HG02973 (cell line): Measurements from ENCODE around the gene ZNF106.

Experiments used
- ATAC-seq: cut with Tn5 transposase; IDR thresholded peaks from one replicate; pipeline ENCODE4 v1.9.1; 2021; ENCODE audit warnings: moderate library complexity; ENCODE audit not compliant: unreplicated experiment

ZNF106 gene

DNA sequence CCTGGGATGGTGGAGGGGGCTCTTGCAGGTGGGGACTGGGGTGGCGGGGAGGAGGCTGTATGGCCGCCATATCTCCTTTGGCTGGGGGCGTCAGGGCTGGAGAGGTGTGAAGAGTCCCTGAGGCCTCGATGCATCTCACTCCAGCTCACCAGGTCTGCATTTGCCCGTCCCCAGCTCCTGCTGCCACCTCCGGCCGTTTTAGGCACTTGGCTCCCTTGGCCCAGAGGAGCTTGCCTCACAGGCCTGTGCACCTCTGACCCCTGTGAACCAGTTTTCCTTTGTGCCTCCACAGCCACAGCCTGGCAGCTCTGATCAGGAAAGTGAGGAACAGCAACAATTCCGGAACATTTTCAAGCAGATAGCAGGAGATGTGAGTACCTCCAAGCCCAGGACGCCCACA lies 81.9 kb downstream of the ZNF106 start:
- ATAC-seq = no peak

DNA sequence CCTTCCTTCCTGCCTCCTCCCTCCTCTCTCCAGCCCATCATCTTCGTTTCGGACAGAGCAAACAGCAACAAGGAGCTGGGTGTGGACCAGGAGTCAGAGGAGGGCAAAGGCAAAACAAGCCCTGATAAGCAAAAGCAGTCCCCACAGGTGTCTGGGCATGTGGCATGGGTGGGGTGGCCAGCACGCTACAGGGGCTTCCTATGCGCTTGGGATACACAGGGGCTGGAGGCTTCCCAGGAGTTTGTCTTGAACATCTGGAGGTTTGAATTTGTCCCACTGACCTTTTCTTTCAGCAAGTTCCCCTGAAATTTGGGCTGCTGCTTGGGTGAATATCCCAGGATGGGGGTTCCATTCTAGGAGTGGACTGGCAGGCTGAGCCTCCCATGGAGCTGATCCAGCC lies 82.8 kb downstream of the ZNF106 start:
- ATAC-seq = no peak

DNA sequence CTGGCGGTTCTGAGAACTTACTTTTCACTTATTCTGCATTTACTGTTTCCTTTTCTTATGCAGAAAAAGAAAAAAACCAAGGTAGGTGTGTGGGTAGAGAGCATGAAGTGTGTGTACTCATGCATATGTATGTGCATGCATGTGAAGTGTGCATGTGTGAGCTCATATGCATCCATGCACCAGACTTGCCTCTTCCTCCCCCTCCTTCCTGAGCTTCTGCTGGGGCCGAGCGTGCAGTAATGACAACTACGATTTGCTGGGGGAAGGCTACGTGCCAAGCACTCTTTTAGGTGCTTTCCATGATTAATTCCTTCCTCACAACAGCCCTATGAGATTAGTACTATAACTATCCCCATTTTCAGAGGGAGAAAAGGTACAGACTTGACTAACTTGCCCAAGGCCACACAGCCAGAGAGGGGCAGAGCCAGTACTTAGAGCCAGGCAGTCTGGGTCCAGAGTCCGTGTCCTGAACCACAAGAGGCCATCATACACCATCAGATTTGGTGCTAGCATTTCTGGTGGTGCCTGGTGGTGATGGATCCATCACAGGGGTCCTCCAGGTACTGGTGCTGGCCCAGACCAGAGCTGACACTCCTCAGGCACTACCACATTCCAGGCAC lies 85.0 kb downstream of the ZNF106 start:
- ATAC-seq = no peak

DNA sequence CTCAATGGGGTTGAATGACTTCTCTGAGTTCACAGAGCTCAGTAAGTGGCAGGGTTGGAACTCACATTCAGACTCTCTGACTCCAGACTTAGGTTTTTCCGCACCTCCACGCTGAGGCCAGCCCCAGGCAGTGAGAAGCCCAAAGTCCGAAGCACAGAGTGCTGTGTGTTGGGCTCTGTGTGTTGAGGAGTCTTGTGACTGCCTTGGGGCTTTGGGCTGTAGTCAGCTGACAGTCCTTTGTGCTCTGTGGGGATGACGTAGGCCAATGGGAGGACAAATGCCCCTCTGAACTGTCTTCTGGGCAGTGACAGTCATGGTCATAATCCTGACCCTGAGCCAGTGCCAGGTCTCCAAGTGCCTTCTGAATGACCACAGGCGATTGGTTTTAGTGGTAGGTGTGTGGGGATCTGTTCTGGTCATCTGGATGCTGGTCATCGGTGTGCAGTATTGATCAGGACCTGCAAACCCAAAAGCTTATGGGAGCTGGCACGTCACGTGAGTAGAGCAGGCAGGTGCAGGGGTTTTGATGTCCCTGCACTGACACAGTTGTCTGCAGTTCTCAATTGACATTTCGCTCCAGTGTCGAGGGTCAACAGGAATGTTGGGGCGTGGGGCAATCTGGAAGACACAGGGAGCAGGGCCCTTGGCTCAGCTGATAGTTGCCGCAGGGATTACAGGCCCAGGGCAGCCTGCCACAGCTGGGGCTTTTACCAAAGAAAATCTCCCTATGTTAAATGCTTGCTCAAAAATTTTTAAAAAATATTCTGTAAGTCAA lies 86.3 kb downstream of the ZNF106 start:
- no peak for ATAC-seq

DNA sequence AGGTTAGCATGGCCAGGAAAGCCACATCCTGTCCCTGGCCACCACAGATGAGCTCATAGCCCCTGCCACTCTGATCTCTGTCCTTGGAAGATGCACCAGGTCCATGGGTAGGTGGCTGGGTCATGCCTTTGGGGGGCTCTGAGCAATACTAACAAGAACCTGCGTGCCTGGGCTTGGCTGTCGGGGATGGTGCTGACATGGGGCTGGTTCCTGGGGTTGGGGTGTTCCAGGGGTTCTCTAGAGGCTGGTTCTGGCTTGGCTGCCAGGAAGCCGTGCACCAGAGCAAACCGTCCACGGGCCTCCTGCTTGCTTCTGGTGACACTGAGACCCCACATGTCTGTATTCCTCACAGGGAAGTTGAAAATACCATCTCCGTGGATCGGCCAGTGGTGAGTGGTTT lies 87.6 kb downstream of the ZNF106 start:
- no peak for ATAC-seq

DNA sequence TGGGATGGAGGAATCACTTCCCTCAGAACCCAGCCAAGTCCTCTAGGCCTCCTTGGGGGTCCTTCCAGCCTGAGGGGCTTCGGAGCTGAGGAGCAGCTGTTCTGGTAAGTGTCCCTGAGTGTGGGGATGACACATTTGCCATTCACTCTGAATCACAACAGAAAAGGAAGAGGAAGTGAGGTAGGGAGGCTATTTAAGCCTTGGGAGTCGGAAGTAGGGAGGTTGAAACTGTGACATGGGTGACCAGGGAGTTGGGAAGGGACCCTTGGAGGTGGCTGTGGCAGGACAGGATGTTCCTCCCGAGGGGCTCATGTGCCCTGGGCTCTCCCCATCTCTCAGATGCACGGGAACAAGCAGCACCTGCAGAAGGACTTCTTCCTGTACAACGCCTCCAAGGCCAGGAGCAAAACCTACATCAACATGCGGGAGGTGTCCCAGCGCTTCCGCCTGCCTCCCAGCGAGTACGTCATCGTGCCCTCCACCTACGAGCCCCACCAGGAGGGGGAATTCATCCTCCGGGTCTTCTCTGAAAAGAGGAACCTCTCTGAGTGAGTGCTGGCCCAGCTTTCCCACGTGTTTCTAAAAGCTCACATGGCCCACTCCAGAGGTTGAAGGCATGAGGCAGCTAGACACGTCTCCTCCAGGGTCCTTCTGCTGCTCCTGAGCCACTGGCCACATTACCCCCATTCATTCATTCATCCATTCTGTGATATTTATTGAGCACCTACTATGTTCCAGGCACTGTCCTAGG lies 88.3 kb downstream of the ZNF106 start:
- ATAC-seq = no peak

DNA sequence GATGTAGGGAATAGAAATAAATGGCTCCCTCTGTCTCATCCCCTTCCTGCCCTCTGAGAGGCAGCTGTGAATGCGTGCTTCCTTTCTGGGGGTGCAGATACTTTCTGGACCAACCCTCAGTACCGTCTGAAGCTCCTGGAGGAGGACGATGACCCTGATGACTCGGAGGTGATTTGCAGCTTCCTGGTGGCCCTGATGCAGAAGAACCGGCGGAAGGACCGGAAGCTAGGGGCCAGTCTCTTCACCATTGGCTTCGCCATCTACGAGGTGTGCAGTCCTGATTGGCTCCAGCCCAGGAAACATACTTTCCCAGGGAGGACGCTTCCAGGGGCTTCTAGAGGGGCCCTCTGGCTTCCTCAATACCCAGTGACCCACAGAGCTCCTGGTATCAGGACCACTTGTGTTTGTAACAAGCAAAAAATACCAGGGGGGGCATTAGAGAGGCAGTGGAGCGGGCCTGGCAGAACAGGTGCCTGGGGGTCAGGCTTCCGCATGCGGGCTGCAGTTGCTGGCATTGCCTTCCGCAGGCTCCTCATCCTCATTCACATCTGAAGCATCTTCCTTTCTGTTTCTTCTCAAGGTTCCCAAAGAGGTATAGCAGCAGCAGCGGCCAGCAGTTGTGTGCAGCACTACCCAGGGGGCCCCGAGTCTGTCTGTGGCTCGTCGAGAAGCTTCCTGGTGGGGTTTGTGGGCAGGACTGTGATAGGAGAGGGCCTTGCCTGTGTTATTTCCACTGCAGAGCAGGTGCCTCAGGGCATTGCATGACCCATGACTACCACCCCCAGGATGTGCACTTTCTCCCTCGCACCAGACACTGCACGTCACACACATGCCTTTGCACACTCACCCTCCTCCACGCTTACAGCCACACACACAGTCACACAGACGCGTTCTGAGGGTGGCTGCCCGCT lies 89.1 kb downstream of the ZNF106 start:
- no peak for ATAC-seq

DNA sequence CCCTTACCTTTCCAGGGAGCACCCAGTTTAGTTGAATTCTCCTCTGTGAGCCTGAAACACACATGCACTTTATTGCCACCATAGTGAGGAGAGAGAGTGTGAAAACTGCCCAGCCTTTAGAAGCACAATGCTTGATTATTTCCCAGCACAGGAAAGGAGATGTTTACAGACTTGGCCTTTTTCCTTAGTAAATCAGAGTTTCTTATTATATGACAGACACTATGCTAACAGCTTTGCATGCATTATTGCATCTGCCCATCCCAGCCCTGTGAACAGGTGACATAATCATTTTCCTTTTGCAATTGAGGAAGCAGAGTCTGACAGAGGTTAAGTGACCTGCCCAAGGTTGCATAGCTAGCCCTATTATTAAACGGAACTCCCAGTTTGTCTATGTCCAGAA lies 95.1 kb downstream of the ZNF106 start:
- ATAC-seq = no peak

DNA sequence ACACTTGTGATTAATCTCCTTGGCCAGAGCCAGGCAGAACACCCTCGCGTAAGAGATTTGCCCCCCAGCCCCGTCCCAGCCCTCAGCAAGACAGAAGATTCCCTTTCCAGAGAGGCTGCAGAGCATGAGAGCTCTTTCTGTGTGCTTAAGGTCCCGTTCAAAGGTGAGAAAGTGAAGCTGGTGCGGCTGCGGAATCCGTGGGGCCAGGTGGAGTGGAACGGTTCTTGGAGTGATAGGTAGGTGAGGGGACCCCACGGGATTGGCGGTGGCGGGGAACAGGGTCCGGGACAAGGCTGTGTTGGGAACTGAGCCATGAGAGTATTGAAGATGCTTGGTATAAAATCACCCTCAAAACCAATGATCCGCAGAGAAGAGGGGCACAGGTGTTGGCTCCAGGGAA lies 96.8 kb downstream of the ZNF106 start:
- no peak for ATAC-seq

DNA sequence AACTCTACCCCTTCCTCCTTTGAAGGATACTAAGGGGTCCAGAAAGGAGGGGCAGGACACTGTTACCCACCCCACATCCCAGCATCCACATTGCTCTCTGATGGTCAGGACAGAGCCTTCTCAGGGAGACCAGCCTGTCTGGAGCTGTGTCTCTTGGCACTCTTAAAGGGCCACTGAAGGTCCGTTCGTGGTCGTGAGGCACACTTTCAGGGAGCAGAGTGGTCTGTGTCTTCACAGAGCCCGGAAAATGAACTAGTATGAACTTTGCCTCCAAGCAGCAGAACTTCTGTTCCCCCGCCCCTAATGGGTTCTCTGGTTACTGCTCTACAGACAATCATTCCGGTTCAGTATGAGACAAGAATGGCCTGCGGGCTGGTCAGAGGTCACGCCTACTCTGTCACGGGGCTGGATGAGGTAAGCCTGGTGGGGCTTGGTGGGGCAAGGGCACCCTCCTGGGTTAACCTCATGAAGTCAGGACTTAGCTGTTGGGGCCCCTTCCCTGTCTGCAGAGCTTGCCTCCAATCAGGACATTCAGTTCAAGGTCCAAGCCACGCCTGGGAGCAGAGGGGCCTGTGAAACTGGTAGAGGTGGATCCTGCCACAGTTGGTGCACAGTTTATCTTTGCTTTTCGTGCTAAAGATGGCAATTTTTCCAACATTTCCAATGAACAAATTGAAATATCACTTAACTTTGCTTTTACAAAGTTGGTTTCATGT lies 98.5 kb downstream of the ZNF106 start:
- ATAC-seq = no peak

DNA sequence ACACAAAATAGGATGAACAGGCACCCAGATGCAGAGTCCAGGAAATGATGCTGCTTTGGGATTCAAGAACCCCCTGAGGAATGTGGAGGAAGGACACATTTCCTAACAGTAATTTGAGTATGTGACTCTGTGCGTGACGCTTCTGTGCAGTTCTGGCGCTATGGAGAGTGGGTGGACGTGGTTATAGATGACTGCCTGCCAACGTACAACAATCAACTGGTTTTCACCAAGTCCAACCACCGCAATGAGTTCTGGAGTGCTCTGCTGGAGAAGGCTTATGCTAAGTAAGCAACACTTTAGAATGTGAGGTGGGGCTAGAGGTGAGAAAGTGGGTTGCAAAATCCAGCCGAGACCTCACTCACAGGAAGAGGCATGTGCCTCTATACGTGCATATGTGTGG lies 103.3 kb downstream of the ZNF106 start:
- no peak for ATAC-seq

DNA sequence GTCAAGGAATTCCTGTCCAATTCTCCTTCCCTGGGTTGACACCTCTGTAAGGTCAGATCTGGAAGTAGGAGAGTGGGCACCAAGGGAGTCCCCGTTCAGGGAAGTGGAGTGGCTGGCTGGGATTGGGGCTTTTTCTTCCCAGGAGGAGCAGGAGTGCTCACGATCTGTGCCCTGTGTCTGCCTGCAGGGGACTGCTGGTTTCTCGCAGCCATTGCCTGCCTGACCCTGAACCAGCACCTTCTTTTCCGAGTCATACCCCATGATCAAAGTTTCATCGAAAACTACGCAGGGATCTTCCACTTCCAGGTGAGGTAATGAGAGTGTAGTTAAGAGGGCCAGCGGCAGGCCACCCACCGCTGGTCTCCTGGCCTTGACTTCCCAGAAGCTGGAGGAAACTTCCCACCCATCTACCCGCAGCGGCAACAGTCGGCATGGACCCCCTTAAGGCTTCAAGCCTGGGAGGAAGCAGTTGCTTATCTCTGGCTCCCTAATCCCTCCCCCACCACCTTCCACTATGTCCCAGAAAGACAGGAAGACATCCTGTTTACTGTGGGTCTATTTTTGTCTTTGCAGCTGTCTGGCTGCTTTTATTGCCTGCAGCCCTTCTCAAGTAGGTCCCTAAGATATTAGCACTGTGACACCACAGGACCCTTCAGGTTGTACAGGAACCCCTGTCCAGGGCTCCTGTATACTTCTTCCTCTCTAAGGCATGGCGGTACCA lies 104.8 kb downstream of the ZNF106 start:
- ATAC-seq = no peak

DNA sequence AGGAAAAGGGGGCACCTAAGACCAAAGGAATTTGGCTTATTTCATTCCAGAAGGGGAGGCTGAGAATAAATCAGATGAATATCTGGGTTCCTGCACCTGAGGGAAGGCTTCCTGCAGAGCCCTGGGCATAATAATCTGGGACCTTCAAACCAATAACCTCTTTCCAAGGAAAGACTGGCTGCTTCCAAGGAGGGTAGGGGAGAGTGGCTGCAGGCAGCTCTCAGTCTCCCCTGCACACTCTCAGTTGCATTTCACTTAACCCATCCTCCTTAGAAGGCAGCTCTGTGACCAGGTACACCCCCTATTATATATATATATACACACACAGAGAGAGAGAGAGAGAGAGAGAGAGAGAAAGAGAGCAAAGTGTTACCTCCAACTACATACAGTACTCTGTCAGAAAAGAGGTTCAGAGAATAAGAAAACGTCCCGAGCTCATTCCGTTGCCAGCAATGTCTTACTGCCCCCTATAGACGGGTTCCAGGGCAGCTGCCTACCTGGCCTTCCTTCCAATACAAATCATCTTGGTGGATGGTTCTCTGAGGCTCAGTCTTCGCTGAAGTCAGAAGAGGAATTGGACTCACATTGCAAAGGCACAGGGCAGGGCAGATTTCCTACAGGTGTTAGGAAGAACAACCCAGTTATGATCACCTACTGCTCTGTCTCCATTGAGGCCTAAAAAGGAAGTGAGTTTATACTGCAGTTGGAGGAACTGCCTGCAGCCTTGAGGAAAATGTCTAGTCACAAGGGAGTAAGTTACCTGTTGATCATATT lies 105.5 kb downstream of the ZNF106 start:
- ATAC-seq = no peak

DNA sequence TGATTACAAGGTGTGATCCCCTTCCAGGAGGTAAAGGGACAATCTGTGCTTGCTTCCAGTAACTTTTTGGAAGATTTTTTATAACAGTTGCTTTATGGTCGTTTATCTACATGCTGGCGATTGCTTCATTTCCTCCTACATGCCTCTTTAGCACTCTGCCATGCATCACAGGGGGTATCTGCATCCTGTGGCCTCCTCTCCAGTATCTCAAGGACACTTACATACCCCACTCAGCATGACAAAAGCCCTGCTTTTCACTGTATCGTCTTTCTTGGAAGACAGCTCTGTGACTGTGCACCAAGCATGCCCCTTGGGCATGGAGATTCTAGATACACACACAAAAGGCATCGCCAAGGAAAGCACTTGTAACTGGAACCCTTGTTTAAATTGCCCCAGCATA lies 106.3 kb downstream of the ZNF106 start:
- ATAC-seq = no peak

DNA sequence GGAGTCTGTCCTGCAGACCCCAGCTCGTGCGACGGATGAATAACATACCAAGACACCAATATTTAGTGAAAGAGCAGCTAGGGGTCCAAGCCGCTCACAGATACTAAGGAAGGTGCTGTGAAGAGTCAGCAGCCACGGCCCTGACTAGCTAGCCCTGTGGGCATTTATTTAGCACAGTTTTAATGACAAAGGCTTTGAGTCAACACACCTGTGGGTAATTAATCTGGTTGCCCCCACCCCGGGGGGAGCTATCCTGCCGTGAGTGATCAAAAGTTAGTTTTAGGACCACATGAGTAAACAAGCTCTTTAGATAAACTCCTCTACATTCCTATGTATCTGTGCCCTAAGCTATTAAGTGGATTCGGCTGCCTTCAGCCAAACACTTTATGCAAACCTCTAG lies 112.9 kb downstream of the ZNF106 start:
- no peak for ATAC-seq

DNA sequence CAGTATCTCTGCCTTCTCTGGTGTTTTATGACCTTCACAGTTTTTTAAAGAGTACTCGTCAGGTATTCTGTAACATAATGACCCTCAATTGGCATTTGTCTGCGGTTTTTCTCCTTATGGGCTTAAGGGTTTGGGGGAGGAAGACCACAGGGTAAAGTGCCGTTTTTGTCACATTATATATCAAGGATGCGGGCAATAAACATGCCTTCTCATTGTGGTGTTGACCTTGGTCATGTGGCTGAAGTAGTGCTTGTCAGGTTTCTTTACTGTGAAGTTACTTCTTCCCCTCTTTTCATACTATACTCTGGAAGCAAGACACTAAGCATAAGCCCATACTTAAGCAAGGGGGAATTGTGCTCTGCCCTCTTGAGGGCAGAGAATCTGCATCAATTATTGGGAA lies 115.0 kb downstream of the ZNF106 start:
- no peak for ATAC-seq

DNA sequence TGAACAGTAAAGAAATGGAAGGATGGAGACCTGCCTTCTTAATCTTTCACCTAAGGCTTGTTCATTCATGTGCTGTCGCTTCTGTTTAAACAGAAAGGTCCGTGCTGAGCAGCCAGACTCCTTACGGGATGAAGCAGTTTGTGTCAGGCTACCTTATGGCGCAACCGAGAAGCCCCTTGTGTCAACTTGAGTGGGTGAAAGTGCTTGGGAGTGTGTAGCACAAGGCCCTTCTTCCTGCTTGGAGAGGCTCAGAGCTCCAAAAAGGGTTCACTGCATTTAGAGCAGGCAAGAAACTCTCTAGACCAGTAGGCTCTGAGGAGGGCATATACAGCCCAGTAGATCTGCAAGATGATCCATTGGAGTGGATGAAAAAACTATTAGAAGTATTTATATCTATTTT lies 115.7 kb downstream of the ZNF106 start:
- ATAC-seq = no peak

DNA sequence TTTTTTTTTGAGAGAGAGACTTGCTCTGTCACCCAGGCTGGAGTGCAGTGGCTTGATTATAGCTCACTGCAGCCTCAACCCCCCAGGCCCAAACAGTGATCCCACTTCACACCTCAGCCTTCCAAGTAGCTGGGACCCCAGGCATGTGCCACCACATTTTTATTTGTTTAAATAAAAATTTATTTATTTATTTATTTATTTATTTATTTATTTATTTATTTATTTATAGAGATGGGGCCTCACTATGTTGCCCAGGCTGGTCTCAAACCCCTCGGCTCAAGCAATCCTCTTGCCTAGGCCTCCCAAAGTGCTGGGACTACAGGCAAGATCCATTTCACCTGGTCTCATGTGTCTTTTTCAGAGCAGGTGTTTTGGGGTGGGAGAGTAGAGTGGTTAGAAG lies 116.1 kb downstream of the ZNF106 start:
- no peak for ATAC-seq

DNA sequence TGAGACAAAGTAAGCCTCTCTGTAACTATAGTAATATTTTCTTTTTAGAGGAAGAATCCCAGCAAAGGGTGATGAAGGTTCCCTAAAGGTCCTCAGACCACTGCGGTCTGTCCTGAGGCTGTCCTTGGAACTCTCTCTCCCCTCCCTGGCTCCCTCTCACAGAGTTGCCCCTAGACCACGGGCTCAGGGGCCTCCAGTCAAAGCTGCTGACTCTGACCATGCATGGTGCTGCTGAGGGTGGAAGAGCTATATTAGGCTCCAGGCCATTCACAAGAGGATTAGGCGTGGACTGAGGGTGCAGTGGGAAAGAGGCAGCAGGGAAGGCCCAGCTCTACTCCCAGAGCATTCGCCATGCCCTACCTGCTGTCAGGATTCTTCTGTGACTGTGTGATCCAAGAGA lies 117.0 kb downstream of the ZNF106 start:
- no peak for ATAC-seq
